Left ventricle myocardium inferior (tissue), 1 donor: ENCODE data around the gene CNN2. TPM values are rescaled to one million over a fixed set of nuclear protein-coding genes. Genes with fewer than 3 reads are reported as not detected.
A peak's percentile ranks its signal among the peaks of the same experiment; 100 is the strongest.

ENCODE experiments used
- DNase-seq: peaks from one replicate; pipeline ENCODE4 v3.0.0-alpha.2; 2020
- H3K27ac ChIP-seq: fragments of 200-600 bp; replicated peaks from 2 replicates; pipeline ENCODE4 v1.8.0; 2021
- H3K27me3 ChIP-seq: fragments of 200-600 bp; 2 replicates; pipeline ENCODE4 v1.8.0; 2021; ENCODE audit warnings: low read depth
- H3K36me3 ChIP-seq: fragments of 200-600 bp; 2 replicates; pipeline ENCODE4 v1.8.0; 2021
- H3K4me1 ChIP-seq: fragments of 200-600 bp; 2 replicates; pipeline ENCODE4 v1.8.0; 2021
- H3K4me3 ChIP-seq: fragments of 200-600 bp; 2 replicates; pipeline ENCODE4 v1.8.0; 2021; ENCODE audit warnings: mild to moderate bottlenecking, moderate library complexity
- H3K9me3 ChIP-seq: fragments of 200-600 bp; replicated peaks from 2 replicates; pipeline ENCODE4 v1.8.0; 2021
- intact Hi-C: fragments of 100-400 bp; cut with micrococcal nuclease; formaldehyde crosslinking; loops from one replicate; pipeline ENCODE4 v1.11.0; 2022
- total RNA-seq: library from RNA; stranded (reverse); fragmentation: NEBNext Ultra II Directional; extraction: Animal tissue kit (Norgen Biotek cat#: 25700); gene quantifications from one replicate; pipeline ENCODE4 v1.2.1, GENCODE V29; 2021
- TF ChIP-seq, protein P1 (sequence below): fragments of 200-600 bp; IDR thresholded peaks from 2 replicates; pipeline ENCODE4 v1.8.0; 2021; ENCODE audit warnings: antibody characterized with exemption, mild to moderate bottlenecking, borderline replicate concordance
- donor health status: DM: no; HTN: yes; CAD: no; lungs with severe emphysema.

CNN2 gene
- total RNA-seq, 1 donor from 2014 or later, result 45.6 TPM

DNA sequence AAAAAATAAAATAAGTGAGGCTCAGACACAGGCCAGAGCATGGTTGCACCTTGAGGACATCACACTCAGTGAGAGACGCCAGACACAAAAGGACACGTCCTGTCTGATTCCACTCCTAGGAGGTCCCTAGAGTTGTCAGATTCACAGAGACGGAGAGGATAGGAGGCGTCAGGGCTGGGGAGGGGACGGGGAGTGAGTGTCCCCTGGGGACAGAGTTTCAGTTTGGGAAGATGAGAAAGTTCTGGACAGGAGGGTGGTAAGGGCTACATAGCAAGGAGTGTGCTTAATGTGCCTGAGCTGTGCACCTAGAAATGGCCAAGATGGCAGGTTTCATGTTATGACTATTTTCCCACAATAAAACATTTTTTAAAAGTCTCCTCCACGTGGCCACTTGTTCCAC, 28.3 kb upstream of the CNN2 start:
- intact Hi-C loops, result no loop called here
- Histone ChIP-seq H3K36me3 (peaks cover 14% of the 10 kb centered on the region), H3K27me3 (peaks cover 83% of the 10 kb centered on the region), H3K4me3 (no peak overlapping the region), H3K4me1 (peaks cover 29% of the 10 kb centered on the region), H3K27ac (no peak overlapping the region), H3K9me3 (no peaks in the 10 kb centered on the region)
- TF ChIP-seq, protein P1, sequence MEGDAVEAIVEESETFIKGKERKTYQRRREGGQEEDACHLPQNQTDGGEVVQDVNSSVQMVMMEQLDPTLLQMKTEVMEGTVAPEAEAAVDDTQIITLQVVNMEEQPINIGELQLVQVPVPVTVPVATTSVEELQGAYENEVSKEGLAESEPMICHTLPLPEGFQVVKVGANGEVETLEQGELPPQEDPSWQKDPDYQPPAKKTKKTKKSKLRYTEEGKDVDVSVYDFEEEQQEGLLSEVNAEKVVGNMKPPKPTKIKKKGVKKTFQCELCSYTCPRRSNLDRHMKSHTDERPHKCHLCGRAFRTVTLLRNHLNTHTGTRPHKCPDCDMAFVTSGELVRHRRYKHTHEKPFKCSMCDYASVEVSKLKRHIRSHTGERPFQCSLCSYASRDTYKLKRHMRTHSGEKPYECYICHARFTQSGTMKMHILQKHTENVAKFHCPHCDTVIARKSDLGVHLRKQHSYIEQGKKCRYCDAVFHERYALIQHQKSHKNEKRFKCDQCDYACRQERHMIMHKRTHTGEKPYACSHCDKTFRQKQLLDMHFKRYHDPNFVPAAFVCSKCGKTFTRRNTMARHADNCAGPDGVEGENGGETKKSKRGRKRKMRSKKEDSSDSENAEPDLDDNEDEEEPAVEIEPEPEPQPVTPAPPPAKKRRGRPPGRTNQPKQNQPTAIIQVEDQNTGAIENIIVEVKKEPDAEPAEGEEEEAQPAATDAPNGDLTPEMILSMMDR, result no peak
- no peak for DNase-seq

DNA sequence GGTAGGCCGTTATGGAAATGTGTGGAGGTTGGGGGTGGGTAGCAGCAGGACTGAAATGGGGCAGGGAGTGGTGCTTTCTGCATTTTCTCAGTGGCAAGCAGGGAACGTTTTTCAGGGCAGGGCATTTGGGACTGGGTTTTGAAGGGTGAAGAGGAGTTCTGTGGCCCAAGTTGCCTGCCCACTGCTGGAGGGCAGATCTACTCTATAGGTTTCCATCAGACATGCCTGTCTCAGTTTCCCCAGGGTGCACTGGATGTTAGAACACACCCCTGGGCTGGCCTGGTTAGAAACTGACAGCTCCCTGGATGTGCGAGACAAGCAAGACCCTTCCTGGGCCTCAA, 27.1 kb upstream of the CNN2 start:
- intact Hi-C loops, result no loop called here
- H3K27ac ChIP-seq, result no peak overlapping the region
- DNase-seq, result no peak
- peaks cover 89% of the 10 kb centered on the region for H3K27me3 ChIP-seq
- H3K4me3 ChIP-seq, result no peak overlapping the region
- peaks cover 29% of the 10 kb centered on the region for H3K4me1 ChIP-seq
- H3K9me3 ChIP-seq, result no peaks in the 10 kb centered on the region
- H3K36me3 ChIP-seq, result peaks cover 2% of the 10 kb centered on the region
- TF ChIP-seq, protein P1, result no peak

DNA sequence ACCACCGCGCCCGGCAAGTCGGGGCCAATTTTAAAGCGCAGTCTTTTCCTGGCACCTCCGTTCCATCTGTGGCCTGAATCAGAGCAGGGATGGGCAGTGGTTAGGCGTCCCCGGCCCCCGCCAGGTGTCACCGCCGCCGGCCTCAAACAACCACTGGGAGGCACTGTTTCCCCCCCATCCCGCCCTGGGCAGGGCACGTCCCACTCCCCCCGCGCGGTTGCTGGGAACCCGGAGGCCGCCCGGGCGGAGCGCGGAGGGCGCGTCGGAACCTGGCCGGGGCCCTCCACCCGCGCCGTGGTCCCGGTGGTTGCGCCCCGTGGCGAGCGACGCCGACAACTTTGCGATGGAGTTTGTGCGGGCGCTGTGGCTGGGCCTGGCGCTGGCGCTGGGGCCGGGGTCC, 26.3 kb upstream of the CNN2 start, which contains the start of gene GRIN3B:
TSS of gene GRIN3B (plus strand) at position 325 of the 400 bp plus-strand sequence. CDS start at position 344, 19 bp downstream.
- no peak for DNase-seq
- peaks cover 29% of the 10 kb centered on the region for H3K4me1 ChIP-seq
- H3K27ac ChIP-seq, result no peak within 1 kb of the TSS
- TF ChIP-seq, protein P1, result peak; percentile 60
- intact Hi-C loops, result no loop called here
- no peaks in the 10 kb centered on the region for H3K36me3 ChIP-seq
- peak within 1 kb of the TSS; percentile 49 for H3K4me3 ChIP-seq
- peaks cover 86% of the 10 kb centered on the region for H3K27me3 ChIP-seq
- H3K9me3 ChIP-seq, result no peaks in the 10 kb centered on the region

DNA sequence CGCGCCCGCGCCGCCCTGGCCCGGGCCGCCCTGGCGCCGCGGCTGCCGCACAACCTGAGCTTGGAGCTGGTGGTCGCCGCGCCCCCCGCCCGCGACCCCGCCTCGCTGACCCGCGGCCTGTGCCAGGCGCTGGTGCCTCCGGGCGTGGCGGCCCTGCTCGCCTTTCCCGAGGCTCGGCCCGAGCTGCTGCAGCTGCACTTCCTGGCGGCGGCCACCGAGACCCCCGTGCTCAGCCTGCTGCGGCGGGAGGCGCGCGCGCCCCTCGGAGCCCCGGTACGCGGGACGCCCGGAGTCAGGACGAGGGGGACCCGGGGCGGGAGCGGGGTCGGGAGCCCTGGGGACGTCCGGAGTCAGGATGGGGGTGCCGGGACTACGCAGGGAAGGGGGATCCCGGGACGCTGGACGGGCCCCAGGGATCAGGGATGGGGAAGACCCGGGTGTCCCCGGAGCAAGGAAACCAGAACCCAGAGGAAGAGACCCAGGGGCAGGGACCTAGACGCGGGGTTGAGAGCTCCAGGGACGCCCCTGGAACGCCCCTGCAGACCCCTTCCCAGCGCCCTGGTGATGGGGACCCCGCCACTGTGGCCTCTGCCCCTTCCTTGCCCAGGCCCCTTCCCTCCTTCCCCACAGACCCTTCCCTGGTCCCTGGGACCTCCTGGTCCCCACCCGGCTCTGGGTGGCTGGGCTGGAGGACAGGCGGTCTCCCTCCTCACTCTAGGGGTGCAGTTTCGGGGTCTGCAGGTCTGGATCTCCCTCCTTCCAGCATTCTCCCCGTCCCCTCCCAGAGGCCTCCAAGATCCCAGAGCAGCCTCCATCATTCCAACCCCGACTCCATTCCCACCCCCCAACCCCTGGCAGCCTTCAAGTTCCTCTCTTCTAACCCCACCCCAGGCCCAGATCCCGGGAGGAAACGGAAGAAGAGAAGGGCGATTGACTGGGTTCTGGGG, 25.5 kb upstream of the CNN2 start:
- H3K4me3 ChIP-seq, result peak overlapping the region; percentile 49
- DNase-seq, result no peak
- no peaks in the 10 kb centered on the region for H3K36me3 ChIP-seq
- intact Hi-C loops, result no loop called here
- H3K9me3 ChIP-seq, result no peaks in the 10 kb centered on the region
- TF ChIP-seq, protein P1, result no peak
- no peak overlapping the region for H3K27ac ChIP-seq
- H3K27me3 ChIP-seq, result peaks cover 78% of the 10 kb centered on the region
- H3K4me1 ChIP-seq, result peaks cover 26% of the 10 kb centered on the region

DNA sequence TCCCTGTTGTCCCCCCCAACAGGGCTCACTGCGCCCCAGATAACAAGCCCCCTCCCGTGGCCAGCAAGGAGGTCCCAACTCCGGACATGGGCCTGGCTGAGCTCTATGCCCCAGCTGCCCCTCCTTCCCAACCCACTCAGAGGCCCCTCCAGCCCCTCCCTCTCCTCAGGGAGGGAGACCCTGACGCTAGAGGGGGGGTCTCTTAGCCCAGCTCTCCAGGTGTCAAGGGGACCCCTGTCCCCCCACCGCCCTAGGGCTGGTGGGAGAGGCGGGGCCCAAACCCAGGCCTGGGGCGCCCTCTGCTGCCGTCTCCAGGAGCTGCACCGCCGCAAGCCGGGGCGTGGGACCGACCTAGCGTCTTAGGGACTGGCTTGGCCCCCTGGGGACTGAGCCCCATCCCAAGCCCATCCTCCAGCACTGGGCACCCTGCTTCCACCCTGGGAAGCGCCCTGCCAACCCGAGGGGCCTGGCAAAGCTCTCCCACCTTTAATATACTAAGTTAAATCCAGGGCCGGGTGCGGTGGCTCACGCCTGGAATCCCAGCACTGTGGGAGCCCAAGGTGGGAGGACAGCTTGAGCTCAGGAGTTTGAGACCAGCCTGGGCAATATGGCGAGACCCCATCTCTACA, 24.8 kb upstream of the CNN2 start:
- intact Hi-C loops, result no loop called here
- no peaks in the 10 kb centered on the region for H3K36me3 ChIP-seq
- DNase-seq, result no peak
- peaks cover 18% of the 10 kb centered on the region for H3K4me1 ChIP-seq
- H3K27ac ChIP-seq, result no peak overlapping the region
- TF ChIP-seq, protein P1, result peak; percentile 93
- no peaks in the 10 kb centered on the region for H3K9me3 ChIP-seq
- H3K4me3 ChIP-seq, result peak overlapping the region; percentile 49
- peaks cover 70% of the 10 kb centered on the region for H3K27me3 ChIP-seq
